Upper lobe of right lung (tissue), 1 donor: ENCODE measurements around the gene MAPK14. TPM values are rescaled to one million over a fixed set of nuclear protein-coding genes. Genes with fewer than 3 reads are reported as not detected.

Experiments
- ATAC-seq: fragments of 200-7000 bp; cut with Tn5 transposase; one replicate; pipeline ENCODE4 v1.9.1; 2020; ENCODE audit warnings: mild to moderate bottlenecking, moderate library complexity
- DNase-seq: peaks from one replicate; pipeline ENCODE4 v3.0.0-alpha.2; 2020
- H3K27ac ChIP-seq: fragments of 200-600 bp; one replicate; pipeline ENCODE4 v1.8.0; 2022
- H3K27me3 ChIP-seq: fragments of 200-600 bp; one replicate; pipeline ENCODE4 v1.8.0; 2022; ENCODE audit warnings: mild to moderate bottlenecking
- H3K36me3 ChIP-seq: fragments of 200-600 bp; one replicate; pipeline ENCODE4 v1.8.0; 2022
- H3K4me1 ChIP-seq: fragments of 200-600 bp; one replicate; pipeline ENCODE4 v1.8.0; 2022
- H3K4me3 ChIP-seq: fragments of 200-600 bp; one replicate; pipeline ENCODE4 v1.8.0; 2022; ENCODE audit warnings: mild to moderate bottlenecking
- H3K9me3 ChIP-seq: fragments of 200-600 bp; one replicate; pipeline ENCODE4 v1.8.0; 2022
- CTCF ChIP-seq: fragments of 200-600 bp; IDR thresholded peaks from one replicate; pipeline ENCODE4 v1.8.0; 2022; ENCODE audit warnings: antibody characterized with exemption
- intact Hi-C: fragments of 100-400 bp; cut with DNase I; formaldehyde crosslinking; loops from one replicate; pipeline ENCODE4 v1.11.0; 2022
- total RNA-seq: library from RNA; stranded (reverse); fragmentation: NEBNext Ultra II Directional; extraction: Animal tissue kit (Norgen Biotek cat#: 25700); gene quantifications from one replicate; pipeline ENCODE4 v1.2.1, GENCODE V29; 2021
- donor health status: DM: no; HTN: yes; CAD: no; lungs with severe emphysema.

The MAPK14 gene
- total RNA-seq, 1 donor from 2014 or later, result 60.6 TPM

- no peaks in the 10 kb centered on the region for H3K9me3 ChIP-seq
- ATAC-seq (peak; percentile 37), DNase-seq (no peak)
- TF ChIP-seq CTCF, result no peak
- H3K27ac ChIP-seq, result peak overlapping the region; percentile 76
- no peaks in the 10 kb centered on the region for H3K36me3 ChIP-seq
- H3K27me3 ChIP-seq, result no peaks in the 10 kb centered on the region
- H3K4me1 ChIP-seq, result peaks cover 10% of the 10 kb centered on the region
- no peak overlapping the region for H3K4me3 ChIP-seq
- intact Hi-C loops, result no loop called here
Observed at GRCh38 chr6:36149476-36149875, 121.9 kb downstream of the MAPK14 start.

GRCh38 chr6:36150283-36150682 is 122.7 kb downstream of the MAPK14 start:
- peaks cover 10% of the 10 kb centered on the region for H3K4me1 ChIP-seq
- H3K27me3 ChIP-seq, result no peaks in the 10 kb centered on the region
- H3K27ac ChIP-seq, result peak overlapping the region; percentile 76
- DNase-seq (no peak), ATAC-seq (no peak)
- no peaks in the 10 kb centered on the region for H3K9me3 ChIP-seq
- intact Hi-C loops, result no loop called here
- no peak overlapping the region for H3K4me3 ChIP-seq
- no peak for TF ChIP-seq CTCF
- no peaks in the 10 kb centered on the region for H3K36me3 ChIP-seq

GRCh38 chr6:36154286-36154685 is 126.7 kb downstream of the MAPK14 start:
- peaks cover 10% of the 10 kb centered on the region for H3K4me1 ChIP-seq
- ATAC-seq, result peak; percentile 56
- H3K27ac ChIP-seq, result no peak overlapping the region
- TF ChIP-seq CTCF, result no peak
- no peaks in the 10 kb centered on the region for H3K36me3 ChIP-seq
- intact Hi-C loops, result no loop called here
- no peaks in the 10 kb centered on the region for H3K9me3 ChIP-seq
- H3K4me3 ChIP-seq, result no peak overlapping the region
- DNase-seq, result no peak
- H3K27me3 ChIP-seq, result no peaks in the 10 kb centered on the region

GRCh38 chr6:36155662-36156061 is 128.1 kb downstream of the MAPK14 start:
- ATAC-seq (no peak), DNase-seq (no peak)
- Histone ChIP-seq H3K36me3 (no peaks in the 10 kb centered on the region), H3K4me3 (no peak overlapping the region), H3K27me3 (no peaks in the 10 kb centered on the region), H3K27ac (no peak overlapping the region), H3K4me1 (no peaks in the 10 kb centered on the region), H3K9me3 (no peaks in the 10 kb centered on the region)
- no peak for TF ChIP-seq CTCF
- intact Hi-C loops, result no loop called here

GRCh38 chr6:36160147-36160760 is 132.6 kb downstream of the MAPK14 start:
- no peaks in the 10 kb centered on the region for H3K9me3 ChIP-seq
- H3K4me1 ChIP-seq, result no peaks in the 10 kb centered on the region
- ATAC-seq (no peak), DNase-seq (no peak)
- H3K36me3 ChIP-seq, result no peaks in the 10 kb centered on the region
- H3K27me3 ChIP-seq, result no peaks in the 10 kb centered on the region
- H3K27ac ChIP-seq, result no peak overlapping the region
- no peak for TF ChIP-seq CTCF
- intact Hi-C loops, result no loop called here
- H3K4me3 ChIP-seq, result no peak overlapping the region

Other genes with a start within 250 kb of the MAPK14 start
- gene CLPSL1, start 246.8 kb upstream of the MAPK14 start, total RNA-seq, result not detected
- not detected for gene CLPS, start 230.5 kb upstream of the MAPK14 start, total RNA-seq
- gene LHFPL5, start 222.5 kb upstream of the MAPK14 start, total RNA-seq, result not detected
- 40.6 TPM for gene SRPK1, start 106.7 kb upstream of the MAPK14 start, total RNA-seq
- 0.52 TPM for gene SLC26A8, start 3.2 kb upstream of the MAPK14 start, total RNA-seq
- 71.4 TPM for gene MAPK13, start 102.7 kb downstream of the MAPK14 start, total RNA-seq
- 37.8 TPM for gene BRPF3, start 168.9 kb downstream of the MAPK14 start, total RNA-seq
- 0.35 TPM for gene PNPLA1, start 242.3 kb downstream of the MAPK14 start, total RNA-seq